Loucy (cell line): Measurements from ENCODE around the gene RBM3.

Experiments
- EZH2phosphoT487 ChIP-seq: fragments of 200-600 bp; IDR thresholded peaks from 2 replicates; pipeline ENCODE4 v1.6.1; 2018; ENCODE audit warnings: antibody characterized with exemption, mild to moderate bottlenecking, moderate library complexity, borderline replicate concordance
- TF ChIP-seq, protein P1 (sequence below): fragments of 200-600 bp; sonication (generic); conservative IDR thresholded peaks from 2 replicates; pipeline ENCODE4 v1.5.1; 2014; ENCODE audit warnings: mild to moderate bottlenecking, antibody characterized with exemption, low read length

DNA sequence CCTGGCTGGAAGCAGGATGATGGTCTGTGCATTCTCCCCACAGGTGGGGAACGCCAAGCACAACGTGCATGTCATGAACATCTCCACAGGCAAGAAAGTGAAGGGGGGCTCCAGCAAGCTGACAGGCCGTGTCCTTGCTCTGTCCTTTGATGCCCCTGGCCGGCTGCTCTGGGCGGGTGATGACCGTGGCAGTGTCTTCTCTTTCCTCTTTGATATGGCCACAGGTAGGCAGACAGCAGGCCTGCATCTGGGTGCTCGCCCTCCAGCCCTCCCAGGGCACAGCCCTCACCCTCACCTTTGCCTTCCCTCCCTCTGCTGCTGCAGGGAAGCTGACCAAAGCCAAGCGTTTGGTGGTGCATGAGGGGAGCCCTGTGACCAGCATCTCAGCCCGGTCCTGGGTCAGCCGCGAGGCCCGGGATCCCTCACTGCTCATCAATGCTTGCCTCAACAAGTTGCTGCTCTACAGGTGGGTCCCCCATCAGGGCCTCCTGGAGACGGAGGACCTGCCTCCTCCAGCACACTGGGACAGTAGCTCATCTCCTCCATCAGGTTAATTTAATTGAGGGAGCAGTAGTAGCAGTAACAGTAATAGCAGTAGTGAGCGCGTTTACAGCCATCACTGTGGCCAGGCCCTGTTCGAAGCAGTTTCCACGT, 27.6 kb downstream of the RBM3 start:
- TF ChIP-seq, protein P1, sequence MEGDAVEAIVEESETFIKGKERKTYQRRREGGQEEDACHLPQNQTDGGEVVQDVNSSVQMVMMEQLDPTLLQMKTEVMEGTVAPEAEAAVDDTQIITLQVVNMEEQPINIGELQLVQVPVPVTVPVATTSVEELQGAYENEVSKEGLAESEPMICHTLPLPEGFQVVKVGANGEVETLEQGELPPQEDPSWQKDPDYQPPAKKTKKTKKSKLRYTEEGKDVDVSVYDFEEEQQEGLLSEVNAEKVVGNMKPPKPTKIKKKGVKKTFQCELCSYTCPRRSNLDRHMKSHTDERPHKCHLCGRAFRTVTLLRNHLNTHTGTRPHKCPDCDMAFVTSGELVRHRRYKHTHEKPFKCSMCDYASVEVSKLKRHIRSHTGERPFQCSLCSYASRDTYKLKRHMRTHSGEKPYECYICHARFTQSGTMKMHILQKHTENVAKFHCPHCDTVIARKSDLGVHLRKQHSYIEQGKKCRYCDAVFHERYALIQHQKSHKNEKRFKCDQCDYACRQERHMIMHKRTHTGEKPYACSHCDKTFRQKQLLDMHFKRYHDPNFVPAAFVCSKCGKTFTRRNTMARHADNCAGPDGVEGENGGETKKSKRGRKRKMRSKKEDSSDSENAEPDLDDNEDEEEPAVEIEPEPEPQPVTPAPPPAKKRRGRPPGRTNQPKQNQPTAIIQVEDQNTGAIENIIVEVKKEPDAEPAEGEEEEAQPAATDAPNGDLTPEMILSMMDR: no peak
- no peak for TF ChIP-seq EZH2phosphoT487
